HG03025 (cell line): ENCODE data around the gene TXNIP.
A peak's percentile ranks its signal among the peaks of the same experiment; 100 is the strongest.
"Not testable (repeated sequence)": the region's sequence is repeated elsewhere in the genome, so short reads cannot be mapped to it uniquely, and the experiment has no call there.

ENCODE experiments used
- ATAC-seq: cut with Tn5 transposase; IDR thresholded peaks from one replicate; pipeline ENCODE4 v1.9.1; 2021; ENCODE audit warnings: mild to moderate bottlenecking, moderate library complexity; ENCODE audit not compliant: unreplicated experiment, low FRiP score

Gene TXNIP

GRCh38 chr1:145996433-145997015 is at the start of gene TXNIP:
TSS of gene TXNIP (minus strand) at chr1:145996579. CDS start at chr1:145996266, 313 bp downstream.
- peak; percentile 77 for ATAC-seq

GRCh38 chr1:146039844-146040194 is 43.4 kb upstream of the TXNIP start:
- ATAC-seq: no peak

DNA sequence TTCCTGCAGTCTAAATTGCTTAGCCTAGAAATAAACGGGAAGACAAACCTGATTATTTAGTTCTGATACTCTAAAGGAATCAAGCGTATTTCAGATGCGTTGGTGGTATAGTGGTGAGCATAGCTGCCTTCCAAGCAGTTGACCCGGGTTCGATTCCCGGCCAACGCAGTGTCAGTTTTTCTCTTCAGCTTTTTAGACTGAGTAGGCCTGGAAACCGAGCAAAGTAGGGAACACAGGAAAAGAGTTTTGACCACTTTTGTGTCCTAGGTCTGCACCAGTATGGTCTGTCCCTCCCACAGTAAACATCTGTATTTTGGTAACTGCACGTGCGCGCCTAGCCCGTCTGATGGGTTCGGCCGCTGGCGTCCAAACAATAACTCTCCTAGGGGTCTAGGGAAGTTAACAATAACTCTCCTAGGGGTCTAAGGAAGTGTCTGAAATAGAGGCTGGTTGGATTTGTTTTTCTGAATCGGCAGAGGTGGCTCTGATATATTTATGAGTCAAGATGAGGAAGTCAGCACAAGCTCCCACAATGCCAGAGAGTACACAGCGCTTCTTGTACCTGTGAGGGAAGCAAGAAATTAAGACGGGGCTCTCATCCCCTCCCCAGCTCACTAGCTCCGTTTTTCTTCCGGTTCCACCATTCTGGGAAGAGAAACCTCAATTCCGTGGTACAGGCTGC is 40.7 kb upstream of the TXNIP start:
- peak; percentile 27 for ATAC-seq

DNA sequence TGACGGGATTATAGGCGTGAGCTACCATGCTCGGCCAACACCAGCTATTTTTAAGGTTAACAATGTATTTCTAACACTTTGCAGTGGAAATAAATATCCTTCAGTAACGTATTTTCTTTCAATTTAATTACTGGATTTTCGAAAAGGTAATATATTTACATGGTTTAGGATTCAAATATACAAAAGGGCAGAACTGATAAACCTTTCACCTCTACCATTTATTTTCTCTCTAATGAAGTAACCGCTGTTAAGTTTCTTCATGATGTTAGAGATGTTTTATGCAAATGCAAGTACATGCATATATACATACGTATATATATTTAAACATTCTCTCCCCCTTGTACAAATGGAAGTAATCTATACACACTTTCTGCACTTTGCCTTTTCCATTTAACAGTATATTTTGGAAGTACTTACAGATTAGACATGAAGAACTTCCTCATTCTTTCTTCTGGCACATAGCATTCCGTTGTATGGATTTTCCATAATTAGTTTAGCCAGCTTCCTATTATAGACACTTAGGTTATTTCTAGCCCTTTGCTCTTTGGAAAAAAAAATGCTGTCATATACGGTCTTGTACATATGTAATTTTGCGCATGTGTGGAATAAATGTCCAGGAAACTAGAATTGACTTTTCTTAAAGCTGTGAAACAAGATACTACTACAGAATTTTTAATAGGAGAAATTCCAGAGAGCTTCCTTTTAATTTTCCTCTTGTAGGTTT is 40.0 kb upstream of the TXNIP start:
- ATAC-seq: no peak

DNA sequence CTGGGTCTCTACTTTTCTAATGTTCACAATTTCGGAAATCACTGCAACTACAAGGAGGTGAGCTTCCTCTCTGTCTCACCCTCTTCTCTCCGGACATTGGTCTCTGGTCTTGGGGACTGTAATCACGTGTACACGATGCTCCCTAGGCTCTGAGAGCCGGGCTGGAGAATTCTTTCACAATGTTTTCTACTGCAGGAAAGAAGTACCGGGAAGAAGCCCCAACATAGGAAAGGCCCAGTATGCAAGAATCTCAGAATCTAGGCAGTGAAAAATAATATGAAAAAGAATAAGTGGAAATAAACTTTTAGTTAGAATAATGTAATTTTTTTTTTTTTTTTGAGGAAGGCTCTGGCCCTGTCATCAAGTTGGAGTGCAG is 38.7 kb upstream of the TXNIP start:
- ATAC-seq: no peak

- ATAC-seq: no peak
Observed at GRCh38 chr1:146032631-146033219, 36.3 kb upstream of the TXNIP start.

DNA sequence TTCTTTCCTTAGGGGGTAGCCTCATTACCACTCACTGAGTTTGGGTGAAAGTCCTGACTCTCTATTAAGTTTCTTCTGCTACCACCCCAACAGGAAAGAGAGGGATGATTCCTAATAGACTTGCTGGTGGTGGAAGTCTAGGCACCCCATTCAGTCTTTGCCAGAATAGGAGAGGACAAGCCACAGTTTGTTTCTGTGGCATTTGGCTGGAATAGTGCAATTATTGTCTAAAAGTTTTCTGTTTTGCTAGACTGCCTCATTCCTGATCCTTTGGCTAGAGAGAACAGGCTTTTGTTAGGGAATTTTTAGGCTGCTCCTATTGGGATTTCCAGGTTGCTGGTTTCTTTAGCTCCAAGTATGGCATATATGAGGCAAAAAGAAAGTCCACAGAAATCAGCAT is 35.1 kb upstream of the TXNIP start:
- no peak for ATAC-seq

- ATAC-seq: no peak
Observed at GRCh38 chr1:146029117-146029516, 32.7 kb upstream of the TXNIP start.

DNA sequence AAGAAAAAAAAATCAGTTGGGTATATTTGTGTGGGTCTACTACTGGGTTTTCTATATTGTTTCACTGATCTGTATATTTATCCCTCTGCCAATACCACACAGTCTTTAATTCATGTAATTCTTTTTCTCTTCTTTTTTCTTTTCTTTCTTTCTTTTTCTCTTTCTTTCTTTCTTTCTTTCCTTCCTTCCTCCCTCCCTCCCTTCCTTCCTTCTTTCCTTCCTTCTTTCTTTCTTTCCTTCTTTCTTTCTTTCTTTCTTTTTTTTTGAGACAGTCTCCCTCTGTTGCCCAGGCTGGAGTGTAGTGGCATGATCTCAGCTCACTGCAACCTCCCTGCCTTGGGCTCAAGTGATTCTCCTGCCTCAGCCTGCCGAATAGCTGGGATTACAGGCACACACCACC is 30.3 kb upstream of the TXNIP start:
- ATAC-seq: not testable (repeated sequence)

- ATAC-seq: not testable (repeated sequence)
Observed at GRCh38 chr1:146025787-146026495, 29.6 kb upstream of the TXNIP start.

- no peak for ATAC-seq
Observed at GRCh38 chr1:146022403-146023127, 26.2 kb upstream of the TXNIP start.

- ATAC-seq: no peak
Observed at GRCh38 chr1:146021622-146022402, 25.4 kb upstream of the TXNIP start, which contains the start of gene HJV. TSS of gene HJV (minus strand) at chr1:146021735. CDS start at chr1:146020231, 1,504 bp downstream.

DNA sequence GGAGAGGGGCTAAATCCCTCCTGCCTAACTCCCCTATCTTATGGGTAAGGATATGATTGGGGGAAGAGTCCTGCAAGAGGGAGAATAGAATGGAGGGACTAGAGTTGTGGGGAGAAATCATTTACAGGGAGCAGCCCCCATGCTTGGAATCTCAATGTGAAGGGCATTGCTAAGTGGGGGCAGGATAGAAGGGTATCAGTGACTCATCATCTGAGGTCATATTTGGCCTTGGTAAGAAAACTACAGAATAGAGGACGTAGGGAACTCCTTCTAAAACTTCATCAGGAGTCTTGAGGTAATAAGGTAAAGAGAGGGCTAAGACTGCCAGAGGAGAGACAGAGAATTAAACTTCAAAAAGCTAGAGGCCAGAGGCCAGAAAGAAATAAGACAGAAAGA is 24.7 kb upstream of the TXNIP start:
- no peak for ATAC-seq

- ATAC-seq: no peak
Observed at GRCh38 chr1:146020058-146021049, 24.0 kb upstream of the TXNIP start.

- ATAC-seq: no peak
Observed at GRCh38 chr1:146019231-146020057, 23.1 kb upstream of the TXNIP start.

- ATAC-seq: no peak
Observed at GRCh38 chr1:146016891-146017290, 20.5 kb upstream of the TXNIP start.

GRCh38 chr1:146013559-146013922 is 17.2 kb upstream of the TXNIP start:
- no peak for ATAC-seq
